Measurements from ENCODE around the gene NOP58.
"Not testable (repeated sequence)": the region's sequence is repeated elsewhere in the genome, so short reads cannot be mapped to it uniquely, and the experiment has no call there.

Gene NOP58, protein sequence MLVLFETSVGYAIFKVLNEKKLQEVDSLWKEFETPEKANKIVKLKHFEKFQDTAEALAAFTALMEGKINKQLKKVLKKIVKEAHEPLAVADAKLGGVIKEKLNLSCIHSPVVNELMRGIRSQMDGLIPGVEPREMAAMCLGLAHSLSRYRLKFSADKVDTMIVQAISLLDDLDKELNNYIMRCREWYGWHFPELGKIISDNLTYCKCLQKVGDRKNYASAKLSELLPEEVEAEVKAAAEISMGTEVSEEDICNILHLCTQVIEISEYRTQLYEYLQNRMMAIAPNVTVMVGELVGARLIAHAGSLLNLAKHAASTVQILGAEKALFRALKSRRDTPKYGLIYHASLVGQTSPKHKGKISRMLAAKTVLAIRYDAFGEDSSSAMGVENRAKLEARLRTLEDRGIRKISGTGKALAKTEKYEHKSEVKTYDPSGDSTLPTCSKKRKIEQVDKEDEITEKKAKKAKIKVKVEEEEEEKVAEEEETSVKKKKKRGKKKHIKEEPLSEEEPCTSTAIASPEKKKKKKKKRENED

DNA sequence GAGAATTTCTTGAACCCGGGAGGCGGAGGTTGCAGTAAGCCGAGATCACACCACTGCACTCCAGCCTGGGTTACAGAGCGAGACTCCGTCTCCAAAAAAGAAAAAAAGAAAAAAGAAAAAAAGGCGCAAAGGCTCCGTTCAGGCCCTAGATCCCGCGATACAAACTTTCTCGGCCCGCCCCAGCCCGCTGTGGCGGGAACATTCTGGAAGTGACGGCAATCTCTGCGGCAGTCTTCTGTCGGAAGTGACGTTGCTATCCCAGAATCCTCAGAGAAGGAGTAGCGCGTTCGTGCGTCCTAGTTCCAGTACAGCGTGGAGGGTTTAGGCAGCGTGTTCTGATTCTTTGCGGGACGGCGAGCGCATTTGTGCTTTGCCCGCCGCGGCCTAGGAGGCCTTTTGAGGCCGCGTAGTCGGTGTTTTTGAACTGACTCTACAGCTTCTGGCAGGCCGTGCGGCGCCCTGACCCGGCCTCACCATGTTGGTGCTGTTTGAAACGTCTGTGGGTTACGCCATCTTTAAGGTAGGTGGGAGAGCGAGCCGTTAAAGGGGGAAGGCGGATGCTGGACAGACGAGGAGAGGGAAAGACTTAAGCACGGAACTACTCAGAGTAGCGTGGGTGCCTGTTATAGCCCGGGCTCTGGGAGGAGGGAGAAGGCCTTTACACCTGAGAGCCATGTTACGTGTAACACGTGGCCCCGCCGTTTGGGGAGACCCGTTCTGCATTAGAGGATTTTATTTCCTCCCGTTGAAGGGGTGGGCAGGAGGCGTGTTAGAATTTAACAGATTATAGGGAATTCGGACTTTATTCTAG lies at the start of gene NOP58:
Gene NOP58 (plus strand): TSS at position 297 of the 811 bp plus-strand sequence. CDS start 179 bp downstream, at position 476.
- peak; percentile 98 for DNase-seq (ENCODE audit: low read depth)
- TF ChIP-seq, protein P1, sequence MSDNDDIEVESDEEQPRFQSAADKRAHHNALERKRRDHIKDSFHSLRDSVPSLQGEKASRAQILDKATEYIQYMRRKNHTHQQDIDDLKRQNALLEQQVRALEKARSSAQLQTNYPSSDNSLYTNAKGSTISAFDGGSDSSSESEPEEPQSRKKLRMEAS (IDR thresholded peaks at IDR 0.05; ENCODE audit: low read depth, low read length) = peak; percentile 89
- peak; percentile 98 for TF ChIP-seq POLR2A (IDR thresholded peaks at IDR 0.05; ENCODE audit: extremely low read depth, insufficient read length)
- peak; percentile 96 for TF ChIP-seq MYC (IDR thresholded peaks at IDR 0.05; ENCODE audit: low read depth, low read length)
- TF ChIP-seq, protein P2, sequence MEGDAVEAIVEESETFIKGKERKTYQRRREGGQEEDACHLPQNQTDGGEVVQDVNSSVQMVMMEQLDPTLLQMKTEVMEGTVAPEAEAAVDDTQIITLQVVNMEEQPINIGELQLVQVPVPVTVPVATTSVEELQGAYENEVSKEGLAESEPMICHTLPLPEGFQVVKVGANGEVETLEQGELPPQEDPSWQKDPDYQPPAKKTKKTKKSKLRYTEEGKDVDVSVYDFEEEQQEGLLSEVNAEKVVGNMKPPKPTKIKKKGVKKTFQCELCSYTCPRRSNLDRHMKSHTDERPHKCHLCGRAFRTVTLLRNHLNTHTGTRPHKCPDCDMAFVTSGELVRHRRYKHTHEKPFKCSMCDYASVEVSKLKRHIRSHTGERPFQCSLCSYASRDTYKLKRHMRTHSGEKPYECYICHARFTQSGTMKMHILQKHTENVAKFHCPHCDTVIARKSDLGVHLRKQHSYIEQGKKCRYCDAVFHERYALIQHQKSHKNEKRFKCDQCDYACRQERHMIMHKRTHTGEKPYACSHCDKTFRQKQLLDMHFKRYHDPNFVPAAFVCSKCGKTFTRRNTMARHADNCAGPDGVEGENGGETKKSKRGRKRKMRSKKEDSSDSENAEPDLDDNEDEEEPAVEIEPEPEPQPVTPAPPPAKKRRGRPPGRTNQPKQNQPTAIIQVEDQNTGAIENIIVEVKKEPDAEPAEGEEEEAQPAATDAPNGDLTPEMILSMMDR (IDR thresholded peaks at IDR 0.05; ENCODE audit: low read depth, low read length) = no peak
- H3K4me3 ChIP-seq (ENCODE audit: low read depth, low read length) = peak within 1 kb of the TSS; percentile 97

DNA sequence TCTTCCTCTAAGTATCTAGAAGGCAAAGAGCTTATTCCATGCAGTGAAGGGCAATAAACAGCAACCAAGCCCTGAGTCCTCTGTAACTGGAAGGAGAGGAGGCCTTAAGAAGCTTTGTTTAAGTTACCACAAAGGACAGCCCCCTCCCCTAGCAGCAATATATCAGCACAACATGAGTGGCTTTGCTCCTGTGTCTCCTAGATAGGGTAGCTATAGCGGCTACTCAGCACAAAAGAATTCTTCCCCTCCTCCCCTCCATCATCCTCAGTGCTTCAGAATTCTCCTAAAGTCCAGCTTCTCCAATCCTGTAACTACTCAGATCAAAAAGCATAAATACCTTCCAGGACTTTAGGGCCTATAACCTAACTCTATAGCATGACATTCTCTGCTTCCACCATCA lies 43.7 kb upstream of the NOP58 start:
- TF ChIP-seq, protein P2 (IDR thresholded peaks at IDR 0.05; ENCODE audit: low read depth, low read length) = no peak
- TF ChIP-seq, protein P1 (IDR thresholded peaks at IDR 0.05; ENCODE audit: low read depth, low read length) = no peak
- TF ChIP-seq MYC (IDR thresholded peaks at IDR 0.05; ENCODE audit: low read depth, low read length) (no peak), POLR2A (IDR thresholded peaks at IDR 0.05; ENCODE audit: extremely low read depth, insufficient read length) (no peak)
- no peak for DNase-seq (ENCODE audit: low read depth)
- H3K4me3 ChIP-seq (ENCODE audit: low read depth, low read length) = no peak overlapping the region

DNA sequence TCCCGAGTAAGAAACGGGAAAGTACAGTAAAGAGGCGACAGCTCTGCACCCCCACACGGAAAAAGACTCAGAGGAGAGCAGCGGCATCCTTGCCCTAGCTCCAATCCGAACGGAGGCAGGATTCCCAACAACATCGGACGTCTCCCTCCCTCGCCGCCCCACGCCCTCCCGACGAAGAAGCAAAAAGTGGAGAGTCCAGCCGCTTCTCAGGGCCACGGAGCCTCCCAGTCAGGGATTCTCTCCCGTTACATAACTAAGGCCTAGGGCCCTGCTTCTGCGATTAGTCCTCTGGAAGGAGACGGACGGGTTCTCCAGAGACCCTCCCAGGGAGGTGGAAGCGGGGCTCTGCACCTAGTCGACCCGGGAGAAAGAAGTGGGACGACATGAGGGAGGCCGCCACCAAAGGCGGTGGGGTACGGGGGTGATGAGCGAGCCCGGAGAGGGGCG lies 27.8 kb upstream of the NOP58 start:
- peak; percentile 54 for DNase-seq (ENCODE audit: low read depth)
- H3K4me3 ChIP-seq (ENCODE audit: low read depth, low read length) = peak overlapping the region; percentile 94
- TF ChIP-seq, protein P1 (IDR thresholded peaks at IDR 0.05; ENCODE audit: low read depth, low read length) = no peak
- TF ChIP-seq POLR2A (IDR thresholded peaks at IDR 0.05; ENCODE audit: extremely low read depth, insufficient read length) = no peak
- TF ChIP-seq, protein P2 (IDR thresholded peaks at IDR 0.05; ENCODE audit: low read depth, low read length) = no peak
- no peak for TF ChIP-seq MYC (IDR thresholded peaks at IDR 0.05; ENCODE audit: low read depth, low read length)

DNA sequence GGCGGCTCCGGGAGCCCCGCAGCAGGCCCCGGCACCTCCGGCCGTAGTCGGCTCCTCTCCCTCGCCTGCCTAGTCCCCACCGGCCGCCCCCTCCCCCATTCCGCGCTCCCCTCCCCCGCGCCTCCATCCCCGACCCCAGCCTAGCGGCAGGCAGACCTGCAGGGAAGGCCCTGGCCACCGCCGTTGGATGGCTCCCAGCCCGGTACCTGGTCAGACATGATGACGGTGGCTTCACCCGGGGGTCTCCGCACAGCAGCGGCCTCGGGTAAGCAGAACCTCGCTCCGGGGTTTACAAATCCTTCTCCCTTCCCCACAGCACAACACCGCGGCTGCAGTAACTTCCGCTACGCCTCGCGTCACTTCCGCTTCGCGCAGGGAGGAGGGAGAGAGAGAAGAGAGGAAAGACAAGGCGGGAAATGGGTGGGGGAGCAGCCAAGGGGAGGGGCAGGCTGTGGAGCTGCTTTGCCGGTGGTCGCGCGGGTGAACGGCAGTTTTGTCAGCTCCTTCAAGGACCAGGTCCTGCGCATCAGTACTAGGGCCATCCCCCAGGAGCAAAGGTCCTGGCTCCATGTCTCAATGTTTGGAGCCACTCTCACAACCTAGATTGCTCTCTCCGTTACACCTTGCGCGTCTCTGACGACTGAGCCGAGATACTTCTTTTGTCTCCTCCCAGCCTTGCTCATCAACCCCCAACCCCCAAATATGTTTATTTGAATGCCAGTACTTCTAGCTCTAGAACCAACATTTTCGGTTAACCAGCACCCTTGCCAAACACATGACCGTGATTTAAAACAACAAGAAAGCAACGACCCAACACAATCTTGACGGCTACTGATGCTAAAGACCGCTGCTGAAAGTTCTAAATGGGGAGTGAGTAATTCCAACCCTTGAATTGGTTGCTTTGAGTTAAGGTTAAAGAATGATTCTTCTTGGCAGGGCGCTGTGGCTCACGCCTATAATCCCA lies 27.0 kb upstream of the NOP58 start, which contains the start of gene SUMO1:
Gene SUMO1 (minus strand): TSS at position 364 of the 964 bp plus-strand sequence. CDS start 146 bp downstream, at position 218.
- TF ChIP-seq MYC (IDR thresholded peaks at IDR 0.05; ENCODE audit: low read depth, low read length) (0 out of 2 replicates have a peak, but pooled peaks have one; percentile 30), POLR2A (IDR thresholded peaks at IDR 0.05; ENCODE audit: extremely low read depth, insufficient read length) (peak; percentile 80)
- TF ChIP-seq, protein P1 (IDR thresholded peaks at IDR 0.05; ENCODE audit: low read depth, low read length) = 0 out of 2 replicates have a peak, but pooled peaks have one; percentile 32
- TF ChIP-seq, protein P2 (IDR thresholded peaks at IDR 0.05; ENCODE audit: low read depth, low read length) = no peak
- DNase-seq (ENCODE audit: low read depth) = peak; percentile 97
- peak within 1 kb of the TSS; percentile 94 for H3K4me3 ChIP-seq (ENCODE audit: low read depth, low read length)

DNA sequence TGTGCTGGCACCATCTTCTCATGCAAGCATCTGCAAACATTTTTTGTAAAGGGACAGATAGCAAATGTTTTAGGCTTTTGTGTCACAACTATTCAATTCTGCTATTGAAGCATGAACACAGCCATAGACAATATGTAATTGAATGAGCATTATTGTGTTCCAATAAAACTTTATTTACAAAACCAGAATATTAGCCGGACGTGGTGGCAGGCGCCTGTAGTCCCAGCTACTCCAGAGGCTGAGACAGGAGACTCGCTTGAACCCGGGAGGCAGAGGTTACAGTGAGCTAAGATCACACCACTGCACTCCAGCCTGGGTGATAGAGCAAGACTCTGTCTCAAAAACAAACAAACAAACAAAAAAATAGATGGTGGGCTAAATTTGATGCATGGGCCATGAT lies 17.9 kb upstream of the NOP58 start:
- H3K4me3 ChIP-seq (ENCODE audit: low read depth, low read length); DNase-seq (ENCODE audit: low read depth): not testable (repeated sequence)
